ENCODE data around the gene LTV1. TPM values are rescaled to one million over a fixed set of nuclear protein-coding genes. Genes with fewer than 3 reads are reported as not detected.
"Not testable (repeated sequence)": the region's sequence is repeated elsewhere in the genome, so short reads cannot be mapped to it uniquely, and the experiment has no call there.

The LTV1 gene
- total RNA-seq, 1 donor, result 18.8 TPM

GRCh38 chr6:143864234-143864633 is 21.1 kb downstream of the LTV1 start, which contains the start of gene ZC2HC1B:
ZC2HC1B (plus strand) TSS chr6:143864474; CDS start chr6:143864540, 66 bp downstream.
- no peaks in the 10 kb centered on the region for H3K4me1 ChIP-seq (ENCODE audit: insufficient read depth, low read length)
- no peaks in the 10 kb centered on the region for H3K9me3 ChIP-seq (ENCODE audit: low read depth, low read length)
- H3K4me3 ChIP-seq (ENCODE audit: low read length), result no peak within 1 kb of the TSS
- no peaks in the 10 kb centered on the region for H3K27me3 ChIP-seq (ENCODE audit: insufficient read depth, low read length)

GRCh38 chr6:143867236-143867635 is 24.1 kb downstream of the LTV1 start:
- H3K27me3 ChIP-seq (ENCODE audit: insufficient read depth, low read length), result no peaks in the 10 kb centered on the region
- no peak overlapping the region for H3K4me3 ChIP-seq (ENCODE audit: low read length)
- H3K9me3 ChIP-seq (ENCODE audit: low read depth, low read length), result no peaks in the 10 kb centered on the region
- H3K4me1 ChIP-seq (ENCODE audit: insufficient read depth, low read length), result peaks cover 3% of the 10 kb centered on the region

GRCh38 chr6:143868808-143869207 is 25.7 kb downstream of the LTV1 start:
- H3K9me3 ChIP-seq (ENCODE audit: low read depth, low read length); H3K27me3 ChIP-seq (ENCODE audit: insufficient read depth, low read length); H3K4me1 ChIP-seq (ENCODE audit: insufficient read depth, low read length); H3K4me3 ChIP-seq (ENCODE audit: low read length): not testable (repeated sequence)

GRCh38 chr6:143871202-143871730 is 28.1 kb downstream of the LTV1 start:
- H3K4me3 ChIP-seq (ENCODE audit: low read length); H3K4me1 ChIP-seq (ENCODE audit: insufficient read depth, low read length); H3K27me3 ChIP-seq (ENCODE audit: insufficient read depth, low read length); H3K9me3 ChIP-seq (ENCODE audit: low read depth, low read length): not testable (repeated sequence)

GRCh38 chr6:143872201-143872600 is 29.1 kb downstream of the LTV1 start:
- no peaks in the 10 kb centered on the region for H3K27me3 ChIP-seq (ENCODE audit: insufficient read depth, low read length)
- no peak overlapping the region for H3K4me3 ChIP-seq (ENCODE audit: low read length)
- no peaks in the 10 kb centered on the region for H3K9me3 ChIP-seq (ENCODE audit: low read depth, low read length)
- peaks cover 6% of the 10 kb centered on the region for H3K4me1 ChIP-seq (ENCODE audit: insufficient read depth, low read length)

- H3K4me1 ChIP-seq (ENCODE audit: insufficient read depth, low read length); H3K9me3 ChIP-seq (ENCODE audit: low read depth, low read length); H3K4me3 ChIP-seq (ENCODE audit: low read length); H3K27me3 ChIP-seq (ENCODE audit: insufficient read depth, low read length): not testable (repeated sequence)
These were observed 30.5 kb downstream of the LTV1 start for GRCh38 chr6:143873600-143873999.

- H3K27me3 ChIP-seq (ENCODE audit: insufficient read depth, low read length); H3K4me1 ChIP-seq (ENCODE audit: insufficient read depth, low read length); H3K4me3 ChIP-seq (ENCODE audit: low read length); H3K9me3 ChIP-seq (ENCODE audit: low read depth, low read length): not testable (repeated sequence)
These were observed 31.4 kb downstream of the LTV1 start for GRCh38 chr6:143874503-143874902.

- Histone ChIP-seq H3K9me3 (ENCODE audit: low read depth, low read length) (no peaks in the 10 kb centered on the region), H3K4me1 (ENCODE audit: insufficient read depth, low read length) (no peaks in the 10 kb centered on the region), H3K4me3 (ENCODE audit: low read length) (no peak overlapping the region), H3K27me3 (ENCODE audit: insufficient read depth, low read length) (no peaks in the 10 kb centered on the region)
These were observed 34.6 kb downstream of the LTV1 start for GRCh38 chr6:143877584-143878271.

- H3K9me3 ChIP-seq (ENCODE audit: low read depth, low read length), result no peaks in the 10 kb centered on the region
- H3K4me3 ChIP-seq (ENCODE audit: low read length), result no peak overlapping the region
- no peaks in the 10 kb centered on the region for H3K27me3 ChIP-seq (ENCODE audit: insufficient read depth, low read length)
- no peaks in the 10 kb centered on the region for H3K4me1 ChIP-seq (ENCODE audit: insufficient read depth, low read length)
These were observed 35.2 kb downstream of the LTV1 start for GRCh38 chr6:143878272-143878760.

- H3K9me3 ChIP-seq (ENCODE audit: low read depth, low read length), result no peaks in the 10 kb centered on the region
- no peak overlapping the region for H3K4me3 ChIP-seq (ENCODE audit: low read length)
- H3K27me3 ChIP-seq (ENCODE audit: insufficient read depth, low read length), result no peaks in the 10 kb centered on the region
- H3K4me1 ChIP-seq (ENCODE audit: insufficient read depth, low read length), result no peaks in the 10 kb centered on the region
These were observed 37.3 kb downstream of the LTV1 start for GRCh38 chr6:143880412-143880811.

GRCh38 chr6:143882401-143882930 is 39.3 kb downstream of the LTV1 start:
- Histone ChIP-seq H3K4me1 (ENCODE audit: insufficient read depth, low read length) (no peaks in the 10 kb centered on the region), H3K27me3 (ENCODE audit: insufficient read depth, low read length) (no peaks in the 10 kb centered on the region), H3K4me3 (ENCODE audit: low read length) (no peak overlapping the region), H3K9me3 (ENCODE audit: low read depth, low read length) (no peaks in the 10 kb centered on the region)

- no peak overlapping the region for H3K4me3 ChIP-seq (ENCODE audit: low read length)
- H3K27me3 ChIP-seq (ENCODE audit: insufficient read depth, low read length), result no peaks in the 10 kb centered on the region
- no peaks in the 10 kb centered on the region for H3K4me1 ChIP-seq (ENCODE audit: insufficient read depth, low read length)
- H3K9me3 ChIP-seq (ENCODE audit: low read depth, low read length), result no peaks in the 10 kb centered on the region
These were observed 41.2 kb downstream of the LTV1 start for GRCh38 chr6:143884216-143884900.

- H3K9me3 ChIP-seq (ENCODE audit: low read depth, low read length), result no peaks in the 10 kb centered on the region
- H3K4me1 ChIP-seq (ENCODE audit: insufficient read depth, low read length), result no peaks in the 10 kb centered on the region
- no peaks in the 10 kb centered on the region for H3K27me3 ChIP-seq (ENCODE audit: insufficient read depth, low read length)
- H3K4me3 ChIP-seq (ENCODE audit: low read length), result no peak overlapping the region
These were observed 42.0 kb downstream of the LTV1 start for GRCh38 chr6:143885116-143885515.

- no peaks in the 10 kb centered on the region for H3K9me3 ChIP-seq (ENCODE audit: low read depth, low read length)
- no peaks in the 10 kb centered on the region for H3K27me3 ChIP-seq (ENCODE audit: insufficient read depth, low read length)
- no peak overlapping the region for H3K4me3 ChIP-seq (ENCODE audit: low read length)
- H3K4me1 ChIP-seq (ENCODE audit: insufficient read depth, low read length), result no peaks in the 10 kb centered on the region
These were observed 51.5 kb downstream of the LTV1 start for GRCh38 chr6:143894655-143895054.

GRCh38 chr6:143896126-143896860 is 53.2 kb downstream of the LTV1 start:
- no peak overlapping the region for H3K4me3 ChIP-seq (ENCODE audit: low read length)
- H3K4me1 ChIP-seq (ENCODE audit: insufficient read depth, low read length), result no peaks in the 10 kb centered on the region
- no peaks in the 10 kb centered on the region for H3K27me3 ChIP-seq (ENCODE audit: insufficient read depth, low read length)
- no peaks in the 10 kb centered on the region for H3K9me3 ChIP-seq (ENCODE audit: low read depth, low read length)

Data from mononuclear cell (primary cell).